Liver (tissue), 9 donors: ENCODE measurements around the gene BARX2. TPM values are rescaled to one million over a fixed set of nuclear protein-coding genes. Genes with fewer than 3 reads are reported as not detected.

ENCODE experiments used
- DNase-seq: peaks from one replicate; pipeline ENCODE4 v3.0.0-alpha.2; 2017; ENCODE audit warnings: low spot score
- H3K27ac ChIP-seq, 2 donors: one replicate each; pipeline ENCODE4 v1.7.0; 2013; ENCODE audit warnings: inconsistent platforms in 2 of 2, low read length in 2 of 2, control low read depth in 1 of 2, low read depth in 1 of 2, mild to moderate bottlenecking in 1 of 2
- H3K27me3 ChIP-seq, 4 donors: one replicate each; pipeline versions ENCODE4 v1.6.1 to v1.7.0; 2013; ENCODE audit warnings: low read length in 3 of 4, inconsistent platforms in 1 of 4, mild to moderate bottlenecking in 1 of 4, moderate library complexity in 1 of 4; ENCODE audit not compliant: control insufficient read depth in 4 of 4, insufficient read depth in 4 of 4
- H3K36me3 ChIP-seq, 4 donors: one replicate each; pipeline versions ENCODE4 v1.6.1 to v1.7.0; 2013; ENCODE audit warnings: low read length in 3 of 4, mild to moderate bottlenecking in 3 of 4, low read depth in 1 of 4, moderate library complexity in 1 of 4; ENCODE audit not compliant: control insufficient read depth in 4 of 4, insufficient read depth in 3 of 4
- H3K4me1 ChIP-seq, 4 donors: one replicate each; pipeline versions ENCODE4 v1.6.1 to v1.7.0; 2013; ENCODE audit warnings: low read length in 3 of 4, mild to moderate bottlenecking in 3 of 4, moderate library complexity in 1 of 4; ENCODE audit not compliant: control insufficient read depth in 4 of 4, insufficient read depth in 4 of 4
- H3K4me3 ChIP-seq, 3 donors: one replicate each; pipeline versions ENCODE4 v1.6.1 to v1.7.0; 2013; ENCODE audit warnings: low read length in 3 of 3, control low read depth in 1 of 3, low read depth in 1 of 3, mild to moderate bottlenecking in 1 of 3
- H3K9ac ChIP-seq, 2 donors: one replicate each; pipeline ENCODE4 v1.7.0; 2013; ENCODE audit warnings: low read length in 2 of 2, mild to moderate bottlenecking in 2 of 2, moderate library complexity in 2 of 2, control low read depth in 1 of 2, low read depth in 1 of 2
- H3K9me3 ChIP-seq, 4 donors: one replicate each; pipeline versions ENCODE4 v1.6.1 to v1.7.0; 2013; ENCODE audit warnings: low read length in 3 of 4; ENCODE audit not compliant: control insufficient read depth in 4 of 4
- EGR1 ChIP-seq, 2 donors: IDR thresholded peaks; 2 replicates each; pipeline ENCODE4 v1.6.1; 2016 to 2018; ENCODE audit warnings: antibody characterized with exemption in 2 of 2, low read depth in 2 of 2
- FOXA1 ChIP-seq: IDR thresholded peaks from 2 replicates; pipeline ENCODE4 v1.6.1; 2016; ENCODE audit warnings: antibody characterized with exemption
- FOXA2 ChIP-seq: IDR thresholded peaks from 2 replicates; pipeline ENCODE4 v1.6.1; 2016; ENCODE audit warnings: antibody characterized with exemption
- GABPA ChIP-seq, 2 donors: IDR thresholded peaks in 1 of 2; conservative IDR thresholded peaks in 1 of 2; 2 replicates each; pipeline ENCODE4 v1.6.1; 2016; ENCODE audit warnings: antibody characterized with exemption in 2 of 2, mild to moderate bottlenecking in 1 of 2, moderate library complexity in 1 of 2
- HNF4A ChIP-seq, 2 donors: conservative IDR thresholded peaks; 2 replicates each; pipeline ENCODE4 v1.6.1; 2016; ENCODE audit warnings: antibody characterized with exemption in 2 of 2, mild to moderate bottlenecking in 2 of 2
- HNF4G ChIP-seq: IDR thresholded peaks from 2 replicates; pipeline ENCODE4 v1.6.1; 2016; ENCODE audit warnings: antibody characterized with exemption
- JUND ChIP-seq, 2 donors: IDR thresholded peaks; 2 replicates each; pipeline ENCODE4 v1.6.1; 2016; ENCODE audit warnings: antibody characterized with exemption in 2 of 2
- NR2F2 ChIP-seq: IDR thresholded peaks from 2 replicates; pipeline ENCODE4 v1.6.1; 2016; ENCODE audit warnings: antibody characterized with exemption
- RAD21 ChIP-seq, 2 donors: IDR thresholded peaks; 2 replicates each; pipeline ENCODE4 v1.6.1; 2016; ENCODE audit warnings: antibody characterized with exemption in 2 of 2, mild to moderate bottlenecking in 2 of 2
- RXRA ChIP-seq, 2 donors: IDR thresholded peaks; 2 replicates each; pipeline ENCODE4 v1.6.1; 2017 to 2018; ENCODE audit warnings: antibody characterized with exemption in 2 of 2, mild to moderate bottlenecking in 1 of 2
- SP1 ChIP-seq: IDR thresholded peaks from 2 replicates; pipeline ENCODE4 v1.6.1; 2018; ENCODE audit warnings: antibody characterized with exemption, mild to moderate bottlenecking
- TAF1 ChIP-seq: conservative IDR thresholded peaks from 2 replicates; pipeline ENCODE4 v1.6.1; 2016; ENCODE audit warnings: antibody characterized with exemption, mild to moderate bottlenecking
- YY1 ChIP-seq: IDR thresholded peaks from 2 replicates; pipeline ENCODE4 v1.6.1; 2016; ENCODE audit warnings: antibody characterized with exemption, mild to moderate bottlenecking
- WGBS: extraction: QIAGEN DNeasy Blood & Tissue Kit; methylation state at CpG from one replicate; pipeline ENCODE4 v1.1.7; 2013; 5-methylcytosine and 5-hydroxymethylcytosine counted together
- polyA plus RNA-seq, 2 donors: library from polyadenylated mRNA; stranded (reverse) in 1 of 2; unstranded in 1 of 2; fragments of 200-250 nt in 1 of 2; fragments of >200 nt in 1 of 2; fragmentation: Nextera tagmentation in 1 of 2; extraction: Ambion mirVana in 1 of 2; gene quantifications; one replicate each; pipeline versions ENCODE4 v1.2.1 to v1.2.3, GENCODE V29; 2013 to 2015
- total RNA-seq, 2 donors: library from RNA; depleted of rRNA; stranded (reverse); fragments of >200 nt; gene quantifications; one replicate each; pipeline ENCODE4 v1.2.3, GENCODE V29; 2014
- TF ChIP-seq, protein P1 (sequence below): IDR thresholded peaks from 2 replicates; pipeline ENCODE4 v1.6.1; 2016; ENCODE audit warnings: antibody characterized with exemption
- TF ChIP-seq, protein P2 (sequence below): IDR thresholded peaks from 2 replicates; pipeline ENCODE4 v1.6.1; 2016; ENCODE audit warnings: antibody characterized with exemption
- TF ChIP-seq, protein P3 (sequence below): fragments of 150-350 bp; IDR thresholded peaks from 2 replicates; pipeline ENCODE4 v1.5.1; 2017; ENCODE audit warnings: improper control_type of control experiment, low read depth, low read length; ENCODE audit not compliant: missing input control
- TF ChIP-seq, protein P4 (sequence below): IDR thresholded peaks from 2 replicates; pipeline ENCODE4 v1.6.1; 2016; ENCODE audit warnings: antibody characterized with exemption, mild to moderate bottlenecking
- TF ChIP-seq, protein P5 (sequence below): IDR thresholded peaks from 2 replicates; pipeline ENCODE4 v1.6.1; 2016; ENCODE audit warnings: antibody characterized with exemption
- donor health status: healthy.
- donor health status: healthy.
- donor health status: healthy.
- donor health status: healthy.
- donor health status: healthy.

The BARX2 gene
- total and polyA plus RNA-seq, 4 donors = not detected

DNA sequence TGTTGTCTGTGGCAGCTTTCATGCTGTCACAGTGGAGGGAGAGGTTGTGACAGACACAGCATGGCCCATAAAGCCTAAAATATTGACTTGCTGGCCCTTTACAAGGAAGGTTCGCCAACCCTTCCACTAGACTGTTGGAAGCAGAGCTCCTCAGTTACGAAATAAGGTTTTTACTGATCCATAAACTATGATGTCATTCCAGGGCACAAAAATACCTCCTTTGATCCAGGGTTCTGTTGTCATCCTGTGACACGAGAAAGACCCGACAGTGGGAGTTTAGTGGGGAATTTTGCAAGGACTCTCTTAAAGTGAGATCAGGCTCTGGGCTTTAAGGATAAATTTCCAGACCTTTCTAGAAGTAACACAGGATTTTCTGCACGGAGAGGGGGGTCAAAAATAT lies 15.7 kb downstream of the BARX2 start:
- TF ChIP-seq HNF4A (conservative IDR thresholded peaks at IDR 0.05) (no peak), SP1 (no peak), EGR1 (IDR thresholded peaks at IDR 0.05; ENCODE audit: low read depth in 2 of 2) (no peak), NR2F2 (no peak), FOXA2 (no peak), YY1 (no peak), FOXA1 (no peak), HNF4G (no peak), RAD21 (IDR thresholded peaks at IDR 0.05) (no peak), GABPA (IDR thresholded peaks at IDR 0.05 in 1 of 2, conservative IDR thresholded peaks at IDR 0.05 in 1 of 2) (no peak), TAF1 (no peak), RXRA (IDR thresholded peaks at IDR 0.05) (no peak), JUND (IDR thresholded peaks at IDR 0.05) (no peak)
- TF ChIP-seq, protein P1, sequence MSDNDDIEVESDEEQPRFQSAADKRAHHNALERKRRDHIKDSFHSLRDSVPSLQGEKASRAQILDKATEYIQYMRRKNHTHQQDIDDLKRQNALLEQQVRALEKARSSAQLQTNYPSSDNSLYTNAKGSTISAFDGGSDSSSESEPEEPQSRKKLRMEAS = no peak
- TF ChIP-seq, protein P2, sequence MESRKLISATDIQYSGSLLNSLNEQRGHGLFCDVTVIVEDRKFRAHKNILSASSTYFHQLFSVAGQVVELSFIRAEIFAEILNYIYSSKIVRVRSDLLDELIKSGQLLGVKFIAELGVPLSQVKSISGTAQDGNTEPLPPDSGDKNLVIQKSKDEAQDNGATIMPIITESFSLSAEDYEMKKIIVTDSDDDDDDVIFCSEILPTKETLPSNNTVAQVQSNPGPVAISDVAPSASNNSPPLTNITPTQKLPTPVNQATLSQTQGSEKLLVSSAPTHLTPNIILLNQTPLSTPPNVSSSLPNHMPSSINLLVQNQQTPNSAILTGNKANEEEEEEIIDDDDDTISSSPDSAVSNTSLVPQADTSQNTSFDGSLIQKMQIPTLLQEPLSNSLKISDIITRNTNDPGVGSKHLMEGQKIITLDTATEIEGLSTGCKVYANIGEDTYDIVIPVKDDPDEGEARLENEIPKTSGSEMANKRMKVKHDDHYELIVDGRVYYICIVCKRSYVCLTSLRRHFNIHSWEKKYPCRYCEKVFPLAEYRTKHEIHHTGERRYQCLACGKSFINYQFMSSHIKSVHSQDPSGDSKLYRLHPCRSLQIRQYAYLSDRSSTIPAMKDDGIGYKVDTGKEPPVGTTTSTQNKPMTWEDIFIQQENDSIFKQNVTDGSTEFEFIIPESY = no peak
- TF ChIP-seq, protein P3, sequence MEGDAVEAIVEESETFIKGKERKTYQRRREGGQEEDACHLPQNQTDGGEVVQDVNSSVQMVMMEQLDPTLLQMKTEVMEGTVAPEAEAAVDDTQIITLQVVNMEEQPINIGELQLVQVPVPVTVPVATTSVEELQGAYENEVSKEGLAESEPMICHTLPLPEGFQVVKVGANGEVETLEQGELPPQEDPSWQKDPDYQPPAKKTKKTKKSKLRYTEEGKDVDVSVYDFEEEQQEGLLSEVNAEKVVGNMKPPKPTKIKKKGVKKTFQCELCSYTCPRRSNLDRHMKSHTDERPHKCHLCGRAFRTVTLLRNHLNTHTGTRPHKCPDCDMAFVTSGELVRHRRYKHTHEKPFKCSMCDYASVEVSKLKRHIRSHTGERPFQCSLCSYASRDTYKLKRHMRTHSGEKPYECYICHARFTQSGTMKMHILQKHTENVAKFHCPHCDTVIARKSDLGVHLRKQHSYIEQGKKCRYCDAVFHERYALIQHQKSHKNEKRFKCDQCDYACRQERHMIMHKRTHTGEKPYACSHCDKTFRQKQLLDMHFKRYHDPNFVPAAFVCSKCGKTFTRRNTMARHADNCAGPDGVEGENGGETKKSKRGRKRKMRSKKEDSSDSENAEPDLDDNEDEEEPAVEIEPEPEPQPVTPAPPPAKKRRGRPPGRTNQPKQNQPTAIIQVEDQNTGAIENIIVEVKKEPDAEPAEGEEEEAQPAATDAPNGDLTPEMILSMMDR = no peak
- TF ChIP-seq, protein P4, sequence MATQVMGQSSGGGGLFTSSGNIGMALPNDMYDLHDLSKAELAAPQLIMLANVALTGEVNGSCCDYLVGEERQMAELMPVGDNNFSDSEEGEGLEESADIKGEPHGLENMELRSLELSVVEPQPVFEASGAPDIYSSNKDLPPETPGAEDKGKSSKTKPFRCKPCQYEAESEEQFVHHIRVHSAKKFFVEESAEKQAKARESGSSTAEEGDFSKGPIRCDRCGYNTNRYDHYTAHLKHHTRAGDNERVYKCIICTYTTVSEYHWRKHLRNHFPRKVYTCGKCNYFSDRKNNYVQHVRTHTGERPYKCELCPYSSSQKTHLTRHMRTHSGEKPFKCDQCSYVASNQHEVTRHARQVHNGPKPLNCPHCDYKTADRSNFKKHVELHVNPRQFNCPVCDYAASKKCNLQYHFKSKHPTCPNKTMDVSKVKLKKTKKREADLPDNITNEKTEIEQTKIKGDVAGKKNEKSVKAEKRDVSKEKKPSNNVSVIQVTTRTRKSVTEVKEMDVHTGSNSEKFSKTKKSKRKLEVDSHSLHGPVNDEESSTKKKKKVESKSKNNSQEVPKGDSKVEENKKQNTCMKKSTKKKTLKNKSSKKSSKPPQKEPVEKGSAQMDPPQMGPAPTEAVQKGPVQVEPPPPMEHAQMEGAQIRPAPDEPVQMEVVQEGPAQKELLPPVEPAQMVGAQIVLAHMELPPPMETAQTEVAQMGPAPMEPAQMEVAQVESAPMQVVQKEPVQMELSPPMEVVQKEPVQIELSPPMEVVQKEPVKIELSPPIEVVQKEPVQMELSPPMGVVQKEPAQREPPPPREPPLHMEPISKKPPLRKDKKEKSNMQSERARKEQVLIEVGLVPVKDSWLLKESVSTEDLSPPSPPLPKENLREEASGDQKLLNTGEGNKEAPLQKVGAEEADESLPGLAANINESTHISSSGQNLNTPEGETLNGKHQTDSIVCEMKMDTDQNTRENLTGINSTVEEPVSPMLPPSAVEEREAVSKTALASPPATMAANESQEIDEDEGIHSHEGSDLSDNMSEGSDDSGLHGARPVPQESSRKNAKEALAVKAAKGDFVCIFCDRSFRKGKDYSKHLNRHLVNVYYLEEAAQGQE = no peak
- TF ChIP-seq, protein P5, sequence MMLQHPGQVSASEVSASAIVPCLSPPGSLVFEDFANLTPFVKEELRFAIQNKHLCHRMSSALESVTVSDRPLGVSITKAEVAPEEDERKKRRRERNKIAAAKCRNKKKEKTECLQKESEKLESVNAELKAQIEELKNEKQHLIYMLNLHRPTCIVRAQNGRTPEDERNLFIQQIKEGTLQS = no peak
- WGBS = 49% methylated on average over 5 of the region's 5 CpGs

More for the DNA sequence above, 15.7 kb downstream of the BARX2 start:
- Histone ChIP-seq H3K4me1 (peaks cover 0 to 3% (median 0%) of the 10 kb centered on the region in 4 donors), H3K9ac (no peak overlapping the region), H3K36me3 (no peaks in the 10 kb centered on the region), H3K27ac (no peak overlapping the region), H3K27me3 (peaks cover 0 to 4% (median 0%) of the 10 kb centered on the region in 4 donors), H3K4me3 (no peak overlapping the region), H3K9me3 (no peaks in the 10 kb centered on the region)
- no peak for DNase-seq
